ENCODE measurements around the gene KCNE1.

GRCh38 chr21:34546542-34546941 lies 34.5 kb upstream of the KCNE1 start:
- TF ChIP-seq POLR2AphosphoS5 (IDR thresholded peaks at IDR 0.05; ENCODE audit: borderline replicate concordance, low read depth, low read length) = no peak
- no peak for TF ChIP-seq EZH2 (IDR thresholded peaks at IDR 0.05)

Data from SK-N-MC (cell line).